GM12892 (cell line): ENCODE data around the gene PAM16.

Source experiments
- POLR2A ChIP-seq: IDR thresholded peaks from 2 replicates; pipeline ENCODE4 v1.6.1; 2011; ENCODE audit warnings: low read depth, low read length, control low read depth
- TAF1 ChIP-seq: IDR thresholded peaks from 2 replicates; pipeline ENCODE4 v1.6.1; 2011; ENCODE audit warnings: low read depth, mild to moderate bottlenecking, control low read depth, low read length, borderline replicate concordance

GRCh38 chr16:4382795-4383357 is 31.8 kb upstream of the PAM16 start:
- TF ChIP-seq TAF1 (no peak), POLR2A (no peak)
